HepG2 (cell line): Measurements from ENCODE around the gene AP3D1. TPM values are rescaled to one million over a fixed set of nuclear protein-coding genes. Genes with fewer than 3 reads are reported as not detected.

Experiments
- ARNT ChIP-seq: fragments of 450-650 bp; IDR thresholded peaks from 2 replicates; pipeline ENCODE4 v1.6.1; 2017
- GABPA ChIP-seq, 2 experiments: IDR thresholded peaks; 2 replicates each; pipeline ENCODE4 v1.6.1; 2011 to 2016; ENCODE audit warnings: low read depth in 2 of 2, low read length in 1 of 2, missing biosample characterization in 1 of 2, missing genetic modification characterization in 1 of 2
- KLF9 ChIP-seq: IDR thresholded peaks from 2 replicates; pipeline ENCODE4 v1.6.1; 2016; ENCODE audit warnings: low read depth
- PAWR ChIP-seq: sonication (generic); formaldehyde crosslinking; IDR thresholded peaks from 2 replicates; pipeline ENCODE4 v1.4.0; 2020; ENCODE audit warnings: missing genetic modification reagents, mild to moderate bottlenecking, borderline replicate concordance
- PTBP1 ChIP-seq: fragments of 200-400 bp; formaldehyde crosslinking; IDR thresholded peaks from 2 replicates; pipeline ENCODE4 v1.6.1; 2018; ENCODE audit warnings: low read length, low read depth; ENCODE audit not compliant: poor library complexity, severe bottlenecking
- REXO4 ChIP-seq: sonication (generic); formaldehyde crosslinking; IDR thresholded peaks from 2 replicates; pipeline ENCODE4 v1.8.0; 2022; ENCODE audit warnings: missing genetic modification reagents, mild to moderate bottlenecking, borderline replicate concordance
- XBP1 ChIP-seq: sonication (generic); formaldehyde crosslinking; IDR thresholded peaks from 2 replicates; pipeline ENCODE4 v1.5.0; 2020; ENCODE audit warnings: missing genetic modification reagents
- ZNF383 ChIP-seq: sonication (generic); formaldehyde crosslinking; IDR thresholded peaks from 2 replicates; pipeline ENCODE4 v1.4.0; 2020; ENCODE audit warnings: missing genetic modification reagents, mild to moderate bottlenecking, borderline replicate concordance
- ZNF564 ChIP-seq: sonication (generic); formaldehyde crosslinking; IDR thresholded peaks from 2 replicates; pipeline ENCODE4 v1.8.1; 2023; ENCODE audit warnings: mild to moderate bottlenecking, missing genetic modification reagents
- ZNF589 ChIP-seq: sonication (generic); formaldehyde crosslinking; conservative IDR thresholded peaks from 2 replicates; pipeline ENCODE4 v1.8.0; 2022; ENCODE audit warnings: mild to moderate bottlenecking, moderate library complexity, missing genetic modification reagents
- ZNF644 ChIP-seq: IDR thresholded peaks from 2 replicates; pipeline ENCODE4 v1.6.1; 2016; ENCODE audit warnings: low read depth
- polyA plus RNA-seq, 8 experiments: library from polyadenylated mRNA; depleted of rRNA in 3 of 8; stranded (reverse) in 7 of 8; unstranded in 1 of 8; fragments of >200 nt; fragmentation: Illumina TruSeq in 4 of 8; extraction: Trizol in 4 of 8; gene quantifications; 2 replicates each; pipeline versions ENCODE4 v1.2.1 to v1.2.3, GENCODE V29; 2011 to 2016; ENCODE audit warnings: low read depth in 4 of 8, missing spikeins in 1 of 8, mixed read lengths in 1 of 8; ENCODE audit not compliant: insufficient read depth in 1 of 8
- total RNA-seq, 5 experiments: library from RNA; depleted of rRNA; stranded (reverse); fragments of >200 nt; fragmentation: Illumina TruSeq; extraction: Trizol; gene quantifications; 2 replicates each; pipeline ENCODE4 v1.2.3, GENCODE V29; 2016; ENCODE audit warnings: low read depth in 1 of 5
- TF ChIP-seq, protein P1 (sequence below): sonication (generic); formaldehyde crosslinking; IDR thresholded peaks from 2 replicates; pipeline ENCODE4 v1.4.0; 2020; ENCODE audit warnings: missing genetic modification reagents, mild to moderate bottlenecking, borderline replicate concordance
- TF ChIP-seq, protein P2 (sequence below): sonication (generic); formaldehyde crosslinking; IDR thresholded peaks from 2 replicates; pipeline ENCODE4 v1.9.0; 2022; ENCODE audit warnings: missing genetic modification reagents, mild to moderate bottlenecking, borderline replicate concordance
- TF ChIP-seq, protein P3 (sequence below): sonication (generic); formaldehyde crosslinking; IDR thresholded peaks from 2 replicates; pipeline ENCODE4; 2020; ENCODE audit warnings: missing genetic modification reagents, mild to moderate bottlenecking, borderline replicate concordance
- TF ChIP-seq, protein P4 (sequence below): IDR thresholded peaks from 2 replicates; pipeline ENCODE4 v1.6.1; 2016; ENCODE audit warnings: low read depth, borderline replicate concordance
- TF ChIP-seq, protein P5 (sequence below), 2 experiments: sonication (generic) in 1 of 2; formaldehyde crosslinking in 1 of 2; IDR thresholded peaks; 2 replicates each; pipeline versions ENCODE4 v1.4.0 to v1.6.1; 2016 to 2020; ENCODE audit warnings: borderline replicate concordance in 1 of 2, low read depth in 1 of 2, mild to moderate bottlenecking in 1 of 2, missing genetic modification reagents in 1 of 2

The AP3D1 gene
- total and polyA plus RNA-seq, 2 of the 13 experiments (the other 11 are each of a cell fraction or from before 2014, with no cell fraction given): 68.0 to 82.6 TPM

DNA sequence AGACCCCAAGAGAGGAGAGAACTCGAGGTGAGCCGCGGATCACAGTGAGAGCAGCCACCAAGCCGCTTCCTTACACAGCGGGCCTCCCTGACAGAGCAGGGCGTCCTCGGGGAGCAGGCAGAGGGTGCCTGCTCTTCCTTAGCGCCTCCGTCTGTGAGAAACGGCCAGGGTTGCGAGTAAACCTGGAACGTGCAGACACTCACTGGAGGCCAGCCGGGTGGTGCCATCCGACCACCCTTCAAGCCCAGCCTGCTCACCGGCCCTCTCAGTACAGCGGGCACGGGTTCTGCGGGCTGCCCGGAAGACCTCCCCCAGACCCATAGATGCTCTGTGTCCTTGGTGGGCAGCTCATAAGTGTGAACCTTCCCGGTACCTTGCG lies 22.0 kb upstream of the AP3D1 start (continued):
- TF ChIP-seq REXO4 (CRISPR knock-in tag) (no peak), PAWR (CRISPR knock-in tag) (no peak), GABPA (IDR thresholded peaks at IDR 0.05; ENCODE audit: low read depth, low read length) (no peak), GABPA (CRISPR knock-in tag; IDR thresholded peaks at IDR 0.05; ENCODE audit: low read depth) (no peak), ZNF644 (CRISPR knock-in tag) (no peak), XBP1 (CRISPR knock-in tag) (no peak), ZNF383 (CRISPR knock-in tag) (no peak), ZNF589 (no peak), ARNT (no peak), KLF9 (no peak), ZNF564 (CRISPR knock-in tag) (no peak), PTBP1 (no peak)
- TF ChIP-seq, protein P1, sequence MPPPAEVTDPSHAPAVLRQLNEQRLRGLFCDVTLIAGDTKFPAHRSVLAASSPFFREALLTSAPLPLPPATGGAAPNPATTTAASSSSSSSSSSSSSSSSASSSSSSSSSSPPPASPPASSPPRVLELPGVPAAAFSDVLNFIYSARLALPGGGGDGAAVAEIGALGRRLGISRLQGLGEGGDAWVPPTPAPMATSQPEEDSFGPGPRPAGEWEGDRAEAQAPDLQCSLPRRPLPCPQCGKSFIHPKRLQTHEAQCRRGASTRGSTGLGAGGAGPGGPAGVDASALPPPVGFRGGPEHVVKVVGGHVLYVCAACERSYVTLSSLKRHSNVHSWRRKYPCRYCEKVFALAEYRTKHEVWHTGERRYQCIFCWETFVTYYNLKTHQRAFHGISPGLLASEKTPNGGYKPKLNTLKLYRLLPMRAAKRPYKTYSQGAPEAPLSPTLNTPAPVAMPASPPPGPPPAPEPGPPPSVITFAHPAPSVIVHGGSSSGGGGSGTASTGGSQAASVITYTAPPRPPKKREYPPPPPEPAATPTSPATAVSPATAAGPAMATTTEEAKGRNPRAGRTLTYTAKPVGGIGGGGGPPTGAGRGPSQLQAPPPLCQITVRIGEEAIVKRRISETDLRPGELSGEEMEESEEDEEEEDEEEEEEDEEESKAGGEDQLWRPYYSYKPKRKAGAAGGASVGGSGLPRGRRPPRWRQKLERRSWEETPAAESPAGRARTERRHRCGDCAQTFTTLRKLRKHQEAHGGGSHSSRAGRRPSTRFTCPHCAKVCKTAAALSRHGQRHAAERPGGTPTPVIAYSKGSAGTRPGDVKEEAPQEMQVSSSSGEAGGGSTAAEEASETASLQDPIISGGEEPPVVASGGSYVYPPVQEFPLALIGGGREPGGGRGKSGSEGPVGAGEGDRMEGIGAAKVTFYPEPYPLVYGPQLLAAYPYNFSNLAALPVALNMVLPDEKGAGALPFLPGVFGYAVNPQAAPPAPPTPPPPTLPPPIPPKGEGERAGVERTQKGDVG (CRISPR knock-in tag): 0 out of 2 replicates have a peak, but pooled peaks have one; percentile 33
- TF ChIP-seq, protein P2, sequence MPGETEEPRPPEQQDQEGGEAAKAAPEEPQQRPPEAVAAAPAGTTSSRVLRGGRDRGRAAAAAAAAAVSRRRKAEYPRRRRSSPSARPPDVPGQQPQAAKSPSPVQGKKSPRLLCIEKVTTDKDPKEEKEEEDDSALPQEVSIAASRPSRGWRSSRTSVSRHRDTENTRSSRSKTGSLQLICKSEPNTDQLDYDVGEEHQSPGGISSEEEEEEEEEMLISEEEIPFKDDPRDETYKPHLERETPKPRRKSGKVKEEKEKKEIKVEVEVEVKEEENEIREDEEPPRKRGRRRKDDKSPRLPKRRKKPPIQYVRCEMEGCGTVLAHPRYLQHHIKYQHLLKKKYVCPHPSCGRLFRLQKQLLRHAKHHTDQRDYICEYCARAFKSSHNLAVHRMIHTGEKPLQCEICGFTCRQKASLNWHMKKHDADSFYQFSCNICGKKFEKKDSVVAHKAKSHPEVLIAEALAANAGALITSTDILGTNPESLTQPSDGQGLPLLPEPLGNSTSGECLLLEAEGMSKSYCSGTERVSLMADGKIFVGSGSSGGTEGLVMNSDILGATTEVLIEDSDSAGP (CRISPR knock-in tag): 0 out of 2 replicates have a peak, but pooled peaks have one; percentile 17
- TF ChIP-seq, protein P3, sequence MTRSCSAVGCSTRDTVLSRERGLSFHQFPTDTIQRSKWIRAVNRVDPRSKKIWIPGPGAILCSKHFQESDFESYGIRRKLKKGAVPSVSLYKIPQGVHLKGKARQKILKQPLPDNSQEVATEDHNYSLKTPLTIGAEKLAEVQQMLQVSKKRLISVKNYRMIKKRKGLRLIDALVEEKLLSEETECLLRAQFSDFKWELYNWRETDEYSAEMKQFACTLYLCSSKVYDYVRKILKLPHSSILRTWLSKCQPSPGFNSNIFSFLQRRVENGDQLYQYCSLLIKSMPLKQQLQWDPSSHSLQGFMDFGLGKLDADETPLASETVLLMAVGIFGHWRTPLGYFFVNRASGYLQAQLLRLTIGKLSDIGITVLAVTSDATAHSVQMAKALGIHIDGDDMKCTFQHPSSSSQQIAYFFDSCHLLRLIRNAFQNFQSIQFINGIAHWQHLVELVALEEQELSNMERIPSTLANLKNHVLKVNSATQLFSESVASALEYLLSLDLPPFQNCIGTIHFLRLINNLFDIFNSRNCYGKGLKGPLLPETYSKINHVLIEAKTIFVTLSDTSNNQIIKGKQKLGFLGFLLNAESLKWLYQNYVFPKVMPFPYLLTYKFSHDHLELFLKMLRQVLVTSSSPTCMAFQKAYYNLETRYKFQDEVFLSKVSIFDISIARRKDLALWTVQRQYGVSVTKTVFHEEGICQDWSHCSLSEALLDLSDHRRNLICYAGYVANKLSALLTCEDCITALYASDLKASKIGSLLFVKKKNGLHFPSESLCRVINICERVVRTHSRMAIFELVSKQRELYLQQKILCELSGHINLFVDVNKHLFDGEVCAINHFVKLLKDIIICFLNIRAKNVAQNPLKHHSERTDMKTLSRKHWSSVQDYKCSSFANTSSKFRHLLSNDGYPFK (CRISPR knock-in tag): 0 out of 2 replicates have a peak, but pooled peaks have one; percentile 18
- TF ChIP-seq, protein P4, sequence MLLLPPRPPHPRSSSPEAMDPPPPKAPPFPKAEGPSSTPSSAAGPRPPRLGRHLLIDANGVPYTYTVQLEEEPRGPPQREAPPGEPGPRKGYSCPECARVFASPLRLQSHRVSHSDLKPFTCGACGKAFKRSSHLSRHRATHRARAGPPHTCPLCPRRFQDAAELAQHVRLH (CRISPR knock-in tag): no peak
- TF ChIP-seq, protein P5, sequence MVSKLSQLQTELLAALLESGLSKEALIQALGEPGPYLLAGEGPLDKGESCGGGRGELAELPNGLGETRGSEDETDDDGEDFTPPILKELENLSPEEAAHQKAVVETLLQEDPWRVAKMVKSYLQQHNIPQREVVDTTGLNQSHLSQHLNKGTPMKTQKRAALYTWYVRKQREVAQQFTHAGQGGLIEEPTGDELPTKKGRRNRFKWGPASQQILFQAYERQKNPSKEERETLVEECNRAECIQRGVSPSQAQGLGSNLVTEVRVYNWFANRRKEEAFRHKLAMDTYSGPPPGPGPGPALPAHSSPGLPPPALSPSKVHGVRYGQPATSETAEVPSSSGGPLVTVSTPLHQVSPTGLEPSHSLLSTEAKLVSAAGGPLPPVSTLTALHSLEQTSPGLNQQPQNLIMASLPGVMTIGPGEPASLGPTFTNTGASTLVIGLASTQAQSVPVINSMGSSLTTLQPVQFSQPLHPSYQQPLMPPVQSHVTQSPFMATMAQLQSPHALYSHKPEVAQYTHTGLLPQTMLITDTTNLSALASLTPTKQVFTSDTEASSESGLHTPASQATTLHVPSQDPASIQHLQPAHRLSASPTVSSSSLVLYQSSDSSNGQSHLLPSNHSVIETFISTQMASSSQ (IDR thresholded peaks at IDR 0.05; ENCODE audit: low read depth): no peak
- TF ChIP-seq, protein P5 (CRISPR knock-in tag; IDR thresholded peaks at IDR 0.05; ENCODE audit: borderline replicate concordance): no peak
